ENCODE data around the gene INS.

INS gene

GRCh38 chr11:2160736-2161259 is at the start of gene INS:
TSS of gene INS (minus strand) at chr11:2161209. CDS start at chr11:2160971, 238 bp downstream.
- DNase-seq (ENCODE audit: low read depth) = no peak

- DNase-seq (ENCODE audit: low read depth) = no peak
Measured at GRCh38 chr11:2210366-2211112, 49.5 kb upstream of the INS start.

- no peak for DNase-seq (ENCODE audit: low read depth)
Measured at GRCh38 chr11:2209900-2210321, 48.9 kb upstream of the INS start.

GRCh38 chr11:2209370-2209801 is 48.4 kb upstream of the INS start:
- DNase-seq (ENCODE audit: low read depth) = no peak

- DNase-seq (ENCODE audit: low read depth) = no peak
Measured at GRCh38 chr11:2208691-2209369, 47.8 kb upstream of the INS start.

GRCh38 chr11:2207773-2208621 is 47.0 kb upstream of the INS start:
- DNase-seq (ENCODE audit: low read depth) = no peak

GRCh38 chr11:2207212-2207611 is 46.2 kb upstream of the INS start:
- no peak for DNase-seq (ENCODE audit: low read depth)

- no peak for DNase-seq (ENCODE audit: low read depth)
Measured at GRCh38 chr11:2205981-2206690, 45.1 kb upstream of the INS start.

GRCh38 chr11:2205214-2205720 is 44.3 kb upstream of the INS start:
- no peak for DNase-seq (ENCODE audit: low read depth)

- DNase-seq (ENCODE audit: low read depth) = no peak
Measured at GRCh38 chr11:2204361-2205213, 43.6 kb upstream of the INS start.

- DNase-seq (ENCODE audit: low read depth) = no peak
Measured at GRCh38 chr11:2203440-2204259, 42.6 kb upstream of the INS start.

GRCh38 chr11:2202900-2203439 is 42.0 kb upstream of the INS start:
- no peak for DNase-seq (ENCODE audit: low read depth)

GRCh38 chr11:2202071-2202899 is 41.3 kb upstream of the INS start:
- no peak for DNase-seq (ENCODE audit: low read depth)

GRCh38 chr11:2201542-2201941 is 40.5 kb upstream of the INS start:
- DNase-seq (ENCODE audit: low read depth) = no peak

GRCh38 chr11:2200957-2201519 is 40.0 kb upstream of the INS start:
- no peak for DNase-seq (ENCODE audit: low read depth)

GRCh38 chr11:2200536-2200935 is 39.5 kb upstream of the INS start:
- DNase-seq (ENCODE audit: low read depth) = no peak

GRCh38 chr11:2199466-2200341 is 38.7 kb upstream of the INS start:
- no peak for DNase-seq (ENCODE audit: low read depth)

All from amniotic epithelial cell (primary cell).